ENCODE data around the gene CNOT8. TPM values are rescaled to one million over a fixed set of nuclear protein-coding genes. Genes with fewer than 3 reads are reported as not detected.

The CNOT8 gene
- total and polyA plus RNA-seq, 2 of the 4 experiments (the other 2 are of a cell fraction) = 41.4 to 49.1 TPM

DNA sequence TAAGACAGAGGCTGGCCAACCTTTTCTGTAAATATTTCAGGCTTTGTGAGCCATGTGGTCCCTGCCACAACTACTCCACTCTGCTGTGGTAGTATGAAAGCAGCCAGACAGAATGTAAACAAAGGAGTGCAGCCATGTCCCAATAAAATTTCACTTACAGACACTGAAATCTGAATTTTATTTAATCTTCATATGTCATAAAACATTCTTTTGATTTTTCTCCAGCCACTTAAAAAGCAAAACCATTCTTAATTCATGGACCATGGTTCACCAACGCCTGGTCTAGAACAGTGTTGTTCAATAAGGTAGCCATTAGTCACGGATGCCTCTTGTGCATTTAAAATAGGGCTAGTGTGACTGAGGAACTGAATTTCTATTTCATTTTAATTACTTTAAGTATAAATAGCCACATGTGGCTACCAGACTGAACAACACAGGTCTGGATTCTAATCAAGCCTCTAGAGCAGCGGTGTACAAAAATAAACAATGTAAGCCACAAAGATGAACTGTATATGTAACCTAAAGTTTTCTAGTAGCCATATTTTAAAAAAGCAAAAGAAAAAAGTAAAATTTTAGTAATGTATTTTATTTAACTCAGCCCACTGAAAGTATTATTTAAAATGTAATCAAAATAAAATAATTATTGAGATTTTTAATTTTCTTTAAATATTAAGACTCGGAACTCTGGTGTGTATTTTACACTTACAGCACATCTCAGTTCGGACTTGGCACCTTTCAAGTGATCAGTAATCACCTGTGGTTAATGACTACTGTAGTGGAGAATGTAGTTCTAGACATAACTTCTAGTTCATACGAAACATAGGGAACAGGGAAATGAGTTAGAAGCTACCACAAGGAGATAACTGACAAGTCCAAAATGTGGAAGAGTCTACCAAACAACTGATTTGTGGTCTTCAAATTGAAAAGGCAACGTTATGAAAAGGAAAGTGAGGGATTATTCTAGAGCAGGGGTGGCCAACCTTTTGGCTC, 65.3 kb downstream of the CNOT8 start:
- intact Hi-C loops (cut with micrococcal nuclease) (loop anchor here (5.0 kb wide), 1 partner anchor 271 kb away; no protein-coding TSS in a partner anchor), dilution Hi-C loops (cut with HindIII; ENCODE audit: low sequenced_read_pairs, unreplicated experiment) (no loop called here), in situ Hi-C loops (cut with MboI; ENCODE audit: low sequenced_read_pairs) (no loop called here)
- Histone ChIP-seq H4K5ac (ENCODE audit: low read depth, low read length) (no peak overlapping the region), H4K20me1 (ENCODE audit: insufficient read depth, low read length) (no peaks in the 10 kb centered on the region), H4K8ac (ENCODE audit: low read depth in 2 of 2, low read length in 2 of 2) (no peak overlapping the region), H3K4me2 (ENCODE audit: low read depth, low read length) (no peak overlapping the region), H3K9me3 (ENCODE audit: control insufficient read depth, insufficient read depth, low read length) (no peaks in the 10 kb centered on the region), H3K27ac (ENCODE audit: insufficient read depth, low read length) (no peak overlapping the region), H3K56ac (ENCODE audit: extremely low read depth, insufficient read depth, low read length) (no peak overlapping the region), H2AK5ac (ENCODE audit: low read depth, low read length) (no peak overlapping the region), H2BK15ac (ENCODE audit: low read depth, low read length) (no peak overlapping the region), H3K4ac (ENCODE audit: low read depth, low read length) (no peak overlapping the region), H3K9ac (ENCODE audit: low read depth, low read length) (no peak overlapping the region), H2AFZ (replicated peaks; ENCODE audit: low read length, poor library complexity) (no peak overlapping the region), H2BK5ac (ENCODE audit: low read depth, low read length, poor library complexity, severe bottlenecking) (no peak overlapping the region), H3K9me1 (ENCODE audit: insufficient read depth, low read length) (no peaks in the 10 kb centered on the region), H3K23ac (ENCODE audit: low read depth, low read length) (no peak overlapping the region), H3K18ac (ENCODE audit: low read depth, low read length) (no peak overlapping the region), H3K27me3 (ENCODE audit: control insufficient read depth, insufficient read depth, low read length) (no peaks in the 10 kb centered on the region), H3K36me3 (ENCODE audit: control insufficient read depth, insufficient read depth, low read length) (peaks cover 20% of the 10 kb centered on the region), H2AK9ac (replicated peaks; ENCODE audit: low read depth, low read length, poor library complexity) (no peak overlapping the region), H3K79me1 (ENCODE audit: low read depth in 1 of 2, low read length in 2 of 2) (no peaks in the 10 kb centered on the region; a peak in 1 of 4 replicates), H2BK20ac (ENCODE audit: low read depth, low read length) (no peak overlapping the region), H4K91ac (ENCODE audit: insufficient read depth, low read depth, low read length) (no peak overlapping the region), H3K4me1 (ENCODE audit: control insufficient read depth, insufficient read depth, low read length) (no peaks in the 10 kb centered on the region), H3K4me3 (ENCODE audit: insufficient read depth, low read depth, low read length) (no peak overlapping the region), H2BK120ac (ENCODE audit: low read depth, low read length) (no peak overlapping the region), H3K14ac (replicated peaks; ENCODE audit: low read depth, low read length) (no peak overlapping the region)
- TF ChIP-seq, protein P1, sequence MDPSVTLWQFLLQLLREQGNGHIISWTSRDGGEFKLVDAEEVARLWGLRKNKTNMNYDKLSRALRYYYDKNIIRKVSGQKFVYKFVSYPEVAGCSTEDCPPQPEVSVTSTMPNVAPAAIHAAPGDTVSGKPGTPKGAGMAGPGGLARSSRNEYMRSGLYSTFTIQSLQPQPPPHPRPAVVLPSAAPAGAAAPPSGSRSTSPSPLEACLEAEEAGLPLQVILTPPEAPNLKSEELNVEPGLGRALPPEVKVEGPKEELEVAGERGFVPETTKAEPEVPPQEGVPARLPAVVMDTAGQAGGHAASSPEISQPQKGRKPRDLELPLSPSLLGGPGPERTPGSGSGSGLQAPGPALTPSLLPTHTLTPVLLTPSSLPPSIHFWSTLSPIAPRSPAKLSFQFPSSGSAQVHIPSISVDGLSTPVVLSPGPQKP (IDR thresholded peaks at IDR 0.05; ENCODE audit: borderline replicate concordance, low read depth, low read length) = no peak
- TF ChIP-seq MAFK (IDR thresholded peaks at IDR 0.05; ENCODE audit: low read depth, low read length) = no peak
- no peak for TF ChIP-seq BHLHE40 (IDR thresholded peaks at IDR 0.05; ENCODE audit: low read depth, low read length)
- TF ChIP-seq USF2 (IDR thresholded peaks at IDR 0.05; ENCODE audit: low read depth, low read length) = no peak; the same call in 1 of the 2 replicates
- TF ChIP-seq CHD1 (IDR thresholded peaks at IDR 0.05; ENCODE audit: low read depth, low read length) = no peak
- TF ChIP-seq MXI1 (IDR thresholded peaks at IDR 0.05; ENCODE audit: borderline replicate concordance, low read depth, low read length) = 0 out of 2 replicates have a peak, but pooled peaks have one; percentile 44
- BruUV-seq (replicated peaks) = no TSS peak
- CTCF ChIA-PET = interaction anchor here (0.6 kb wide), 1 partner anchor 11 kb away, joined by 4 read pairs; no protein-coding TSS in a partner anchor
- ATAC-seq (ENCODE audit: low read depth) (peak; percentile 82), DNase-seq (peak; percentile 57)
- POLR2A ChIA-PET (ENCODE audit: unreplicated experiment) = no interaction called here
- no CpG with 5 or more reads among the region's 7 CpGs for WGBS, 2 experiments (ENCODE audit: extremely low coverage in 2 of 2, insufficient read length in 1 of 2)

All from IMR-90 (cell line).